HEK293 (cell line): Measurements from ENCODE around the gene GRAMD4.

ENCODE experiments used
- BCL11A ChIP-seq: fragments of 450-650 bp; formaldehyde crosslinking; IDR thresholded peaks from 2 replicates; pipeline ENCODE4 v1.5.1; 2016; ENCODE audit warnings: low read depth, missing biosample characterization, missing genetic modification characterization
- EGR2 ChIP-seq: fragments of 450-650 bp; formaldehyde crosslinking; IDR thresholded peaks from 2 replicates; pipeline ENCODE4 v1.5.1; 2016; ENCODE audit warnings: low read depth, missing biosample characterization, missing genetic modification characterization
- GLIS2 ChIP-seq: fragments of 450-650 bp; formaldehyde crosslinking; IDR thresholded peaks from 2 replicates; pipeline ENCODE4 v1.5.1; 2016; ENCODE audit warnings: missing biosample characterization, missing genetic modification characterization
- MEIS1 ChIP-seq: sonication (generic); formaldehyde crosslinking; IDR thresholded peaks from 2 replicates; pipeline ENCODE4 v1.8.1; 2022; ENCODE audit warnings: missing genetic modification reagents, mild to moderate bottlenecking, borderline replicate concordance
- MYNN ChIP-seq: fragments of 450-650 bp; formaldehyde crosslinking; IDR thresholded peaks from 2 replicates; pipeline ENCODE4 v1.5.1; 2016; ENCODE audit warnings: missing biosample characterization, missing genetic modification characterization, borderline replicate concordance
- PBX3 ChIP-seq: sonication (generic); formaldehyde crosslinking; IDR thresholded peaks from 2 replicates; pipeline ENCODE4 v1.8.1; 2022; ENCODE audit warnings: mild to moderate bottlenecking, moderate library complexity, missing genetic modification reagents
- PRDM1 ChIP-seq: fragments of 450-650 bp; formaldehyde crosslinking; IDR thresholded peaks from 2 replicates; pipeline ENCODE4; 2016; ENCODE audit warnings: missing biosample characterization, missing genetic modification characterization
- TCF7L2 ChIP-seq: IDR thresholded peaks from 2 replicates; pipeline ENCODE4 v1.6.1; 2011; ENCODE audit warnings: low read depth, mild to moderate bottlenecking, inconsistent platforms, low read length, moderate library complexity, borderline replicate concordance
- YY2 ChIP-seq: fragments of 450-650 bp; formaldehyde crosslinking; IDR thresholded peaks from 2 replicates; pipeline ENCODE4 v1.5.1; 2016; ENCODE audit warnings: missing biosample characterization, missing genetic modification characterization
- ZBTB48 ChIP-seq: fragments of 450-650 bp; formaldehyde crosslinking; IDR thresholded peaks from 2 replicates; pipeline ENCODE4 v1.5.1; 2016; ENCODE audit warnings: missing biosample characterization, missing genetic modification characterization
- ZBTB6 ChIP-seq: fragments of 450-650 bp; formaldehyde crosslinking; IDR thresholded peaks from 2 replicates; pipeline ENCODE4 v1.5.1; 2017; ENCODE audit warnings: missing biosample characterization, missing genetic modification characterization
- ZEB2 ChIP-seq: fragments of 450-650 bp; formaldehyde crosslinking; IDR thresholded peaks from 2 replicates; pipeline ENCODE4 v1.5.1; 2016; ENCODE audit warnings: missing biosample characterization, missing genetic modification characterization
- ZFHX2 ChIP-seq: fragments of 450-650 bp; formaldehyde crosslinking; conservative IDR thresholded peaks from 2 replicates; pipeline ENCODE4 v1.5.1; 2016; ENCODE audit warnings: missing biosample characterization, missing genetic modification characterization
- ZIC2 ChIP-seq: fragments of 450-650 bp; formaldehyde crosslinking; IDR thresholded peaks from 2 replicates; pipeline ENCODE4 v1.5.1; 2016; ENCODE audit warnings: missing biosample characterization, missing genetic modification characterization
- ZNF133 ChIP-seq: fragments of 450-650 bp; formaldehyde crosslinking; IDR thresholded peaks from 2 replicates; pipeline ENCODE4 v1.5.1; 2016; ENCODE audit warnings: missing biosample characterization, missing genetic modification characterization
- ZNF146 ChIP-seq: fragments of 450-650 bp; formaldehyde crosslinking; IDR thresholded peaks from 2 replicates; pipeline ENCODE4 v1.5.1; 2016; ENCODE audit warnings: missing biosample characterization, missing genetic modification characterization
- ZNF184 ChIP-seq: fragments of 450-650 bp; IDR thresholded peaks from 2 replicates; pipeline ENCODE4 v1.5.1; 2018; ENCODE audit warnings: missing biosample characterization, mild to moderate bottlenecking, missing genetic modification characterization
- ZNF211 ChIP-seq: fragments of 450-650 bp; formaldehyde crosslinking; IDR thresholded peaks from 2 replicates; pipeline ENCODE4 v1.5.1; 2016; ENCODE audit warnings: low read depth, missing biosample characterization, missing genetic modification characterization
- ZNF214 ChIP-seq: fragments of 450-650 bp; formaldehyde crosslinking; IDR thresholded peaks from 2 replicates; pipeline ENCODE4 v1.5.1; 2017; ENCODE audit warnings: missing biosample characterization, mild to moderate bottlenecking, missing genetic modification characterization, borderline replicate concordance
- ZNF280C ChIP-seq: fragments of 450-650 bp; formaldehyde crosslinking; IDR thresholded peaks from 2 replicates; pipeline ENCODE4 v1.5.1; 2016; ENCODE audit warnings: missing biosample characterization, missing genetic modification characterization
- ZNF37A ChIP-seq: fragments of 450-650 bp; IDR thresholded peaks from 2 replicates; pipeline ENCODE4 v1.5.1; 2018; ENCODE audit warnings: missing biosample characterization, missing genetic modification characterization
- ZNF391 ChIP-seq: fragments of 450-650 bp; formaldehyde crosslinking; IDR thresholded peaks from 2 replicates; pipeline ENCODE4 v1.5.1; 2016; ENCODE audit warnings: low read depth, missing biosample characterization, missing genetic modification characterization, borderline replicate concordance
- ZNF394 ChIP-seq: fragments of 450-650 bp; formaldehyde crosslinking; IDR thresholded peaks from 2 replicates; pipeline ENCODE4 v1.5.1; 2016; ENCODE audit warnings: missing biosample characterization, missing genetic modification characterization, mild to moderate bottlenecking, moderate library complexity, borderline replicate concordance
- ZNF423 ChIP-seq: fragments of 450-650 bp; formaldehyde crosslinking; IDR thresholded peaks from 2 replicates; pipeline ENCODE4 v1.5.1; 2016; ENCODE audit warnings: missing biosample characterization, missing genetic modification characterization
- ZNF501 ChIP-seq: fragments of 450-650 bp; formaldehyde crosslinking; IDR thresholded peaks from 2 replicates; pipeline ENCODE4 v1.5.1; 2016; ENCODE audit warnings: missing biosample characterization, missing genetic modification characterization
- ZNF585B ChIP-seq: fragments of 450-650 bp; formaldehyde crosslinking; IDR thresholded peaks from 2 replicates; pipeline ENCODE4 v1.5.1; 2016; ENCODE audit warnings: missing biosample characterization, missing genetic modification characterization
- ZNF596 ChIP-seq: fragments of 450-650 bp; IDR thresholded peaks from 2 replicates; pipeline ENCODE4 v1.5.0; 2018; ENCODE audit warnings: missing biosample characterization, mild to moderate bottlenecking, missing genetic modification characterization, moderate library complexity
- ZNF654 ChIP-seq: fragments of 450-650 bp; formaldehyde crosslinking; IDR thresholded peaks from 2 replicates; pipeline ENCODE4 v1.5.1; 2016; ENCODE audit warnings: low read depth, missing biosample characterization, missing genetic modification characterization
- ZNF664 ChIP-seq: fragments of 450-650 bp; formaldehyde crosslinking; IDR thresholded peaks from 2 replicates; pipeline ENCODE4 v1.5.1; 2016; ENCODE audit warnings: missing biosample characterization, missing genetic modification characterization
- ZNF747 ChIP-seq: fragments of 450-650 bp; formaldehyde crosslinking; IDR thresholded peaks from 2 replicates; pipeline ENCODE4 v1.5.1; 2016; ENCODE audit warnings: missing biosample characterization, missing genetic modification characterization
- ZNF837 ChIP-seq: fragments of 450-650 bp; formaldehyde crosslinking; IDR thresholded peaks from 2 replicates; pipeline ENCODE4 v1.5.1; 2016; ENCODE audit warnings: missing biosample characterization, missing genetic modification characterization
- ZSCAN5A ChIP-seq: fragments of 450-650 bp; formaldehyde crosslinking; IDR thresholded peaks from 2 replicates; pipeline ENCODE4 v1.5.1; 2016; ENCODE audit warnings: missing biosample characterization, missing genetic modification characterization
- ZXDB ChIP-seq: fragments of 450-650 bp; formaldehyde crosslinking; IDR thresholded peaks from 2 replicates; pipeline ENCODE4 v1.5.1; 2016; ENCODE audit warnings: missing biosample characterization, missing genetic modification characterization

The GRAMD4 gene

GRCh38 chr22:46649141-46650077 lies 29.2 kb downstream of the GRAMD4 start (continued):
- TF ChIP-seq ZNF664 (tag by site-specific recombination) (no peak), ZNF501 (no peak), MYNN (tag by site-specific recombination) (peak; percentile 79; the same call in 1 of the 2 replicates), ZIC2 (tag by site-specific recombination) (peak; percentile 93), MEIS1 (CRISPR knock-in tag) (no peak), ZNF211 (tag by site-specific recombination) (no peak), ZNF585B (tag by site-specific recombination) (0 out of 2 replicates have a peak, but pooled peaks have one; percentile 20), ZNF37A (no peak), ZNF747 (tag by site-specific recombination) (no peak), ZEB2 (no peak), ZSCAN5A (no peak), YY2 (tag by site-specific recombination) (no peak), EGR2 (peak; percentile 66), PBX3 (CRISPR knock-in tag) (no peak), ZNF391 (no peak), ZNF184 (tag by site-specific recombination) (no peak), ZNF837 (tag by site-specific recombination) (no peak), ZBTB48 (tag by site-specific recombination) (0 out of 2 replicates have a peak, but pooled peaks have one; percentile 26), ZNF133 (no peak), ZNF214 (no peak), TCF7L2 (no peak), ZNF596 (tag by site-specific recombination) (no peak), ZNF280C (tag by site-specific recombination) (no peak), ZNF423 (tag by site-specific recombination) (no peak), ZFHX2 (tag by site-specific recombination) (peak; percentile 90), ZXDB (no peak), ZNF394 (tag by site-specific recombination) (no peak), BCL11A (tag by site-specific recombination) (no peak), ZNF654 (no peak), ZNF146 (tag by site-specific recombination) (no peak), PRDM1 (tag by site-specific recombination) (no peak), ZBTB6 (tag by site-specific recombination) (no peak), GLIS2 (tag by site-specific recombination) (0 out of 2 replicates have a peak, but pooled peaks have one; percentile 11)
